GM18517 (cell line): ENCODE measurements around the gene PSME4.
"Not testable (repeated sequence)": the region's sequence is repeated elsewhere in the genome, so short reads cannot be mapped to it uniquely, and the experiment has no call there.

Experiments
- ATAC-seq: cut with Tn5 transposase; IDR thresholded peaks from one replicate; pipeline ENCODE4 v1.9.1; 2021; ENCODE audit warnings: mild to moderate bottlenecking, moderate library complexity; ENCODE audit not compliant: unreplicated experiment

PSME4 gene

DNA sequence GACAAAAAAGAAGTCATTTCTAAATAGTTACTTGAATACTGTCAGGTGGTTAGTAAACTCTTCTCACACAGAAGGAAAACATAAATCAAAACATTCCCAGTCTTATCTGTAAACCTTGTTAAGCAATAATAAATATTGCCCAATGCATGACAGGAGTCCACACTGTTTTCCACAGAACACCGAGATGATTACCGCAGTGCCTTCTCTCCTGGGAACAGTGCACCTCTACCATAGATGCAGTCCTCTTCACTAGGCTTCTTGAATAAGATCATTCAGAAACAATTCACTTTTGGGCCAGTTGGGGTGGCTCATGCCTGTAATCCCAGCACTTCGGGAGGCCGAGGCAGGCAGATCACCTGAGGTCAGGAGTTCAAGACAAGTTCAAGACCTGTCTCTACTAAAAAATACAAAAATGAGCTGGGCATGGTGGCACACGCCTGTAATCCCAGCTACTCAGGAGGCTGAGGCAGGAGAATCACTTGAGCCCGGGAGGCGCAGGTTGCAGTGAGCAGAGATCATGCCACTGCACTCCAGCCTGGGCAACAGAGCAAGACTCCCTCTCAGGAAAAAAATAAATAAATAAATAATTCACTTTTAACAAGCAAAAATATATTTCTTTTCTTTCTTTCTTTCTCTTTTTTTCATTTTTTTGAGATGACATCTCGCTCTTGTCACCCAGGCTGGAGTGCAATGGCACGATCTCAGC, 119.6 kb downstream of the PSME4 start:
- not testable (repeated sequence) for ATAC-seq

DNA sequence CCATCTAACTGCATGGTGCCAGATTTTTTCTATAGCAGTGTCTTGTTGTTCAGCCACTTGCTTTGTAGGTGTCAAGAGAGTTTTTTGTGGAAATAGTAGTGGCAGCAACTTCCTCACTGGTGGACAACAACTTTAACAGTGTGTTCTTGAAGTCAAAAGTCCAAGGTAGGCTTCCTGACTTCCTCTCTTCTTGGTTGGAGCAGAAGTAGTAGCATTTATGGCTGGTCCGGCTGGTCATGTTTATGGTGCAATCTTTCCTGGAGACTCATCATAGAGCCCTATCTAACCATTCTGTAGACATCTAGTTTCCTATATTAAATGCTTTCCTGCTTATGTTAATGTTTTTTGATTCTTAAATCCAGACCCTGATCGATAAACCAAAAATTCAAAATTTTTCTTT, 122.7 kb downstream of the PSME4 start:
- ATAC-seq, result no peak

DNA sequence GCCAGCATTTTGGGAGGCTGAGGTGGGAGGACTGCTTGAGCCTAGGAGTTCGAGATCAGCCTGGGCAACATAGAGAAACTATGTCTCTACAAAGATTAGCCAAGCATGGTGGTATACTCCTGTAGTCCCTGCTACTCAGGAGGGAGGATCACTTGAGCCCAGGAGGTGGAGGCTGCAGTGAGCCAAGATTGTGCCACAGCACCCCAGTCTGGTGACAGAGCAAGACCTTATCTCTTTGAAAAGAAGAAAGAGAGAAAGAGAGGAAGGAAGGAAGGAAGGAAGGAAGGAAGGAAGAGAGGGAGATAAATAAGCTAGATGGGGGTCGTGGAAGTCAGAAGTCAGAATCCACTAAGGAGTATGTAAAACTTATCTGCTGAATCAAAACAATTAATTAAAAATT, 127.2 kb downstream of the PSME4 start:
- no peak for ATAC-seq

DNA sequence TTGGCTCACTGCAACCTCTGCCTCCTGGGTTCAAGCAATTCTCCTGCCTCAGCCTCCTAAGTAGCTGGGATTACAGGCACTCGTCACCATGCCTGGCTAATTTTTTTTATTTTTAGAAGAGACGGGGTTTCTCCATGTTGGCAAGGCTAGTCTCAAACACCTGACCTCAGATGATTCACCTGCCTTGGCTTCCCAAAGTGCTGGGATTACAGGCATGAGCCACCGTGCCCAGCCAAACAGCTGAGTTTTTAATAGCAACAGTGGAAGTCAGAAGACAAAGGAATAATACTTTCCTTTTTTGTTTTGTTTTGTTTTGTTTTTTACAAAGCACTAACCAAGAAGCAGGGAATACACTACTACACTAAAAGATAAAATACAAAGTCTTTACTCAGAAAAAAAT, 127.9 kb downstream of the PSME4 start:
- no peak for ATAC-seq

DNA sequence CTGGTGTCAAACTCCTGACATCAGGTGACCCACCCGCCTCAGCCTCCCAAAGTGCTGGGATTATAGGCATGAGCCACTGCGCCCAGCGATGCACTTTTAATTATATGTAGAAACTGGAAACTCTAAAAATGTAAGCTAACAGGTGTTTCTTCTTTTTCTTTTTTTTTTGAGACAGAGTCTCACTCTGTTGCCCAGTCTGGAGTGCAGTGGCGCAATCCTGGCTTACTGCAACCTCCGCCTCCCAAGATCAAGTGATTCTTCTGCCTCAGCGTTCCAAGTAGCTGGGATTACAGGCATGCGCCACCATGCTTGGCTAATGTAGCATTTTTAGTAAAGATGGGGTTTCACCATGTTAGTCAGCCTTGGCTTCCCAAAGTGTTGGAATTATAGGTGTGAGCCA, 129.1 kb downstream of the PSME4 start:
- ATAC-seq, result not testable (repeated sequence)

DNA sequence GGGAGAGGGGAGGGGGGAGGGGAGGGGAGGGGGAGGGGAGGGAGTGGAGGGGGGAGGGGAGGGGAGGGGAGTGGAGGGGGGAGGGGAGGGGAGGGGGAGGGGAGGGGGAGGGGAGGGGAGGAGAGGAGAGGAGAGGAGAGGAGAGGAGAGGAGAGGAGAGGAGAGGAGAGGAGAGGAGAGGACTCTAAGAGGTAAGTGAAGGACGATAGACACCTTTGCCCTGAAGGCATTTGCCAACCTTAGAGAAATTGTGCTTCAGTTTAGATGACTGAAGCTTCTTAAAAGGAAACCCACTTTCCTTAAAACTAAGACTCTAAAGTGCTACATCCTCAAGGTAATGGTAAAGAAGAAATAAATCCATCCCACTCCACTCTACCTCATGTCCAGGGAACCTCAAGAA, 130.2 kb downstream of the PSME4 start:
- ATAC-seq, result no peak

DNA sequence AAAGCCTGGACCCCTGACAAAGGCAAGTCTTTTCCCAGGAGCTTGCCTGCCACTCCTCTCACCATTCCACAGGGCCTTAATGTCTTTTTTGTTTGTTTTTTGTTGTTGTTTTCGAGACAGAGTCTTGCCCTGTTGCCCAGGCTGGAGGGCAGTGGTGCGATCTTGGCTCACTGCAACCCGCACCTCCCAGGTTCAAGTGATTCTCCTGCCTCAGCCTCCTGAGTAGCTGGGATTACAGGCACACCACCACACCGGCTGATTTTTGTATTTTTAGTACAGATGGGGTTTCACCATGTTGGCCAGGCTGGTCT, 140.9 kb downstream of the PSME4 start:
- ATAC-seq, result not testable (repeated sequence)

DNA sequence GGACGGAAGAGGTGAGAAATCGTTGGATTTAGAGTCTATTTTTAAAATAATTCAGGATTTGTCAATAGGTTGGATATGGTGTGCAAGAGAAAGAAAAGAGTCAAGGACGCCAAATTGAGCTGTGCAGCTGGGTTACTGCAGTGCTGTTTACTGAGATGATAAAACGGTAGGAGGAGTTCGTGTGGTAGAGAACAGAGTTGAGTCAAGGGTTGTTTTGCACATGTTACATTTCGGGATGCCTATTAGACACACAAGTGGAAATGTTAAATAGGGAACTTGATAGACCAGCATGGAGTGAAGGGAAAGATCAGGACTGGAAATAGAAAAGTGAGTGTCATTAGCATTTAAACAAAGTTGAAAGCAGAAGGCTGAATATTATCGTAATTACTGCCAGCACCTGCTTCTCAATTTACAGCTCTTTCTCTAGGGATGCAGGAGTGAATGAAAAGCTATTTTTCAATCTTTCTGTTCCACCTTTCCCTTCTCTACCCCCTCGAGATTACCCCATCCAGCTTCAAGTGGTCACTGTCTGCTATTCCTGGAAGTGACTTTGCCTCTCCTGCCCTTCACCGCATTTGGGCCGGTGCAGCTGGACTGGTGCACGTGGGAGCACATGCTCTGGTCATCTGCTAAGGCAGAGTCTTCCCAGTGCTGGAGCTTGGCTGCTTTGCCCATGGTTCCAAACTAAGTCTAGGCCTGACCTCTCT, 141.4 kb downstream of the PSME4 start:
- no peak for ATAC-seq

DNA sequence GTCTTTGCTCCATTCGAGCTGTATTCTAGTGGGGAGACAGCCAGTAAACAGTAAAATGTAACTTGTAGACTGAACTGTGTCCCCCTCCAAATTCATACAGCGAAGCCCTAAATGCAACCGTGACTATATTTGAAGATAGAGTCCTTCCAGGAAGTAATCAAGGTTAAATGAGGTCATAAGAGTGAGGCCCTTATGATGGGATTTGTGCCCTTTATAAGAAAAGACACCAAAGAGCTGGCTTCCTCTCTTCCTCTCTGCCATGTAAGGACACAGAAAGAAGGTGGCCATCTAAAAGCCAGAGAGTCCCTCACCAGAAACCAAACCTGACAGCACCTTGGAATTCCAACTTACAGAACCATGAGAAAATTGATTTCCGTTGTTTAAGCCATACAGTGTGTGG, 142.5 kb downstream of the PSME4 start:
- no peak for ATAC-seq

DNA sequence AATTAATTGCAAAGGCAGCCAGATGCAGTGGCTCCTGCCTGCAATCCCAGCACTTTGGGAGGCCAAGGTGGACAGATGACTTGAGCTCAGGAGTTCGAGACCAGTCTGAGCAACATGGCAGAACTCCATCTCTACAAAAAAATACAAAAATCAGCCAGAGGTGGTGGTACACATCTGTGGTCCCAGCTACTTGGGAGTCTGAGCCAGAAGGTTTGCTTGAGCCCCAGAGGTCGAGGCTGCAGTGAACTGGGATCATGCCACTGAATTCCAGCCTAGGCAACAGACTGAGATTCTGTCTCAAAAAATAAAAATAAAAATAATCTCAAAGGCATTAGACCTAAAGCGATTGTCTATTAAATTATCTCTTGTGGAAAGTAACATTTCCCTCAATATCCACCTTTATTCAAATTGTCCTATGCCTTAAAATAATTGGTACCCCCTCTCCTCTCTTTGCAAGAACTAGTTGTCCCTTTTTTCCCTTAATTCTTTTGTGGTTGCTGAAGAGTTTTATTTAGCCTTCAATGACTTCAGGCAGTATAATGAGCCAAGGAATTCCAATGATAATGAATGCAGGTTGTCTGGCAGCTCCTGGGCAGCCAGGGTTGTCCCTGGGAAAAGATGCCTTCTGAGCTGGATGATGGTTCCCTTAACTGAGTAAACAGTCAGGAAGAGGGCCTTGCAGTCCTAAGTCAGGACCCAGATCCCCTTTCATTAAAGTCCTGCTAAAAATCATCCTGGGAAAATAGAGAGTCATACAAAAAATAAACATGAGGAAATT, 143.2 kb downstream of the PSME4 start:
- ATAC-seq, result no peak

DNA sequence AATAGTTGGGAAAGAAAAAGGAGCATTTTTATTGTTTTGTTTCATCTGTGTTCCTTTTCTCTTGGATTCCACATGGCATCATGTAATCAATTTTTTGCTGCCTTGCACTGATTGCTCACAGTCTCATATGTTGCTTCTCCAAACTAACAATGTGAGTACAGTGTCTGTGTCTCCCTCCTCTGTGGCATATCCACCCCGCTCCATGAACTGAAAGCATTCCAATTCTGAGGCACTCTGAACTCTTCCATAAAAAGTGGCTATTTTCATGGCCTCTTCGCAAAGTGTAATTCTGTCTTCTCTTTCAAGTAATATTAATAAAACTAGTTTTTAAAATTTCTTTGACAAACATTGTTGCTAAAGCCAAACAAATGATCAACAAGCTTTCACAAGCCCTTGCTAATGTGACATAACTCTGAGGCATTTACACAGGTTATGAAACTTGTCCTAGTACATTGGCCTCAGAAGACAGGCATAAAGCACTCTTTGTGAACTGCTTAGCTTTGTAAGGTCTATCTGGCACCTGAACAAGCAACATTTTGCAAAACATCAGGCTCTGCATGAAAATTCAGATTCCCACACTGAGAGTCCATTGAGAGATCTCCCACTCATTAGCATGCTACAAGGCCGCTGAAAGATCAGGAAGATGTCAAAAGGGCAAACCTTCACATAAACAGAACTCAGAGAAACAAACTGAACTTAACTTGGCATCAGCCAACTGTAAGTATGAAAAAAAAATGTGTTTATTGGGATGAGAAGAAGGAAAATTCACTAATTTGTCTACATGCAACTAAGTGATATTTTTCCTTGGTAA, 144.0 kb downstream of the PSME4 start:
- ATAC-seq, result no peak

DNA sequence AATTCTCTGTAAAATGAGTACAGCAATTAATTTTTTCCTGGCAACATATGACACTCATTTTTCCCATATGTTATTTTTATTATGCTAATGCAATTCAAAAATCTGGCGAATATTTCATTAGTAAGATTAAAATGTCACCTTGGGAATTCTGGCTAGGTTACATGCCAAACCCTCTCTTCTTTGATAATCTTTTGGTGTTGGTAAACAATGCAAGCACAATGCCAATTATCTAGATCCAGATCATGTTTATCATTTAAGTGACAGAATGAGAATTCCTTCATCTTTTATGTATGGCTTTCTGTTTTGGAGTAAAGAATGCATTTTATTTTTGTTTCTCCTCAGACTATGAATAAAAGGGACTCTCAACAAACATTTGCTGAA, 144.8 kb downstream of the PSME4 start:
- ATAC-seq, result no peak

DNA sequence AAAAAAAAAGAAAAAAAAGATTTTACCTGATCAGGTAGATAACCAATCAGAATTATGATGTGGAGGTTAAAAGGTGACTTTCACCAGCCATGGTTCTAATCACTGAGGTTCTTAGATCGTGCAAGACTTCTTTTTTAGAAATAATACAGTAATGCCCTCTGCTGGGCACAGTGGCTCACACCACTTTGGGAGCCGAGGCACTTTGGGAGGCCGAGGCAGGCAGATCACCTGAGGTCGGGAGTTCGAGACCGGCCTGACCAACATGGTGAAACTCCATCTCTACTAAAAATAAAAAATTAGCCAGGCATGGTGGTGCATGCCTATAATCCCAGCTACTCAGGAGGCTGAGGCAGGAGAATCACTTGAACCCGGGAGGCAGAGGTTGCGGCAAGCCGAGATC, 147.2 kb downstream of the PSME4 start:
- not testable (repeated sequence) for ATAC-seq

DNA sequence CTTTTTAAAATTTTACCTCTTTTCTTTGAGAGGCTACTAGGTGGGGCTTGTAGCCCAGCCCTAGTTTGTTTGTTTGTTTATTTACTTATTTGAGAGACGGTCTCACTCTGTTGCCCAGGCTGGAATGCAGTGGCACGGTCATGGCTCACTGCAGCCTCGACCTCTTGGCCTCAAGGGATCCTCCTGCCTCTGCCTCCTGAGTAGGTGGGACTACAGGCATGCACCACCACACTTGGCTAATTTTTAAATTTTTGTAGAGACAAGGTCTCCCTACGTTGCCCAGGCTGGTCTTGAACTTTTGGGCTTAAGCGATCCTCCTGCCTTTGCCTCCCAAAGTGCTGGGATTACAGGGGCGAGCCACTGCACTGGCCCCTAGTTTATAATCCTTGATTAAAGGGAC, 149.0 kb downstream of the PSME4 start:
- no peak for ATAC-seq

DNA sequence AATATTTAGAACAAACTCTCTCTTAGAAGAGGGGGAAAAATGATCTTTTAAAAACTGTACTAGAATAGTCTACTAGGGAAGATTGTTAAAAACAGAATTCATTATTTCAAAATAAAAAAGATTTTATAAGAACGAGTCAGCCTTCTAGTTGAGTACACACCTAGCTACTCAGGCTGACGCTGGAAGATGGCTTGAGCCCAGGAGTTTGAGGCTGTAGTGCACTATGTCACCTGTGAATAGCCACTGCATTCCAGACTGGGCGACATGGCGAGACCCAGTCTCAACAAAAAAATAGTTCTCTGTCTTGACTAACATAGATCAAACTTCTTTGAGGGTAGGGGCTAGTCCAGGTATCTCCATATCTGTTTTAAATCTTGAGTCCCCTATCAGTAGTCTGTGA, 150.1 kb downstream of the PSME4 start:
- no peak for ATAC-seq

DNA sequence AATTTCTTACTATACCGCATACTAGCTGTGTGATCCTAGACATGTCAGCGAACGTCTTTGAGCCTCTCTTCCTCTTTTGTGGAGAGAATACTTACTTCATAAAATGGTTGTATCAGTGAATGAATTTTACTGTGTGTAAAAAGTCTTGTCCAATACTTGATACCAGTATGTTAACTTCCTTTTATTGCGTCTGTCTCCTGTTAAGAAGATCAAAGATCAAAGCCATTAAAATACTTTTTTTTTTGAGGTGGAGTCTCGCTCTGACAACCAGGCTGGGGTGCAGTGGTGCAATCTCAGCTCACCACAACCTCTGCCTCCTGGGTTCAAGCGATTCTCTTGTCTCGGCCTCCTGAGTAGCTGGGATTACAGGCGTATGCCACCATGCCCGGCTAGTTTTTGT, 150.7 kb downstream of the PSME4 start:
- no peak for ATAC-seq

DNA sequence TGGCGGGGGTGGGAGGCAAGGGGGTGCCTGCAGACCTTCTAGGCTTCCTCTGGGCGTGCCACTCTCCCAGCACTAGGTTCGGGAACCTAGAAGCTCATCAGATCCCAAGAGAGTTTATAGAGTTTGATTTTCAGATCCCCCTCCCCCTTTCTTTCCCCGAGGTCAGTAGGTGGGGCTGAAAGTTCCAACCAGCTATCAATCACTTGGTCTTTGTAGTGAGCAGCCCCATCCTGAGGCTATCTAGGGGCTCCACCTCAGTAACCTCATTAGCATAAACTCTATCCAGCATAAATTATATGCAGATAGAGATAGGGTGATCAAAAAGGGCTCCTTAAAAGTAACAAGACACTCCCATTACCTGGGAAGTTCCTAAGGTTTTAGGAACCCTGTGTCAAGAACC, 151.2 kb downstream of the PSME4 start:
- ATAC-seq, result no peak

DNA sequence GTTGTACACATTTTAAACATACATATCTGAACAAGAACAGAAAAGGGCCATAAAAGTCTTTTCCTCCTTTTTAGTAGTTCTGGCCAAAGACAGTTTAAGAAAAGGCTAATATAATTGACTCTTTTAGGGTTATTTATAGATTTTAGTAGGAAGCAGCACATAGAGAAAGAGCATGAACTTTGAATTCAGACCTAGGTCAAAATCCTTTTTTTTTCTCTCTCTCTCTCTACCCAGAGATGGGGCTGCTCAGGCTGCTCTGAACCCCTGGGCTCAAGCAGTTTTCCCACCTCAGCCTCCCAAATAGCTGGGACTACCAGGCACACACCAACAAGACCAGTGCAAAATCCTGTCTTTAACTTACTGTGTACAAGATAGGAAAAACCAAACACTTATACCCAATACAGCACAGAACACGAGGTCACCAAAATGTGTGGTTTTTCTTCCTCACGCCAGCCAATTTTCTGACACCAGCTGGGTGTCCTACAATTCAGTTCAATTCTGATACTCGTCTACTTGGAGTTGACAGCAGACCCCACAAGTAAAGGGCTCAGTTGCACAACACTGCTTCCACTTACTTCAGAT, 151.8 kb downstream of the PSME4 start:
- no peak for ATAC-seq
